Measurements from ENCODE around the gene SLC1A6. TPM values are rescaled to one million over a fixed set of nuclear protein-coding genes. Genes with fewer than 3 reads are reported as not detected.

The SLC1A6 gene
- total RNA-seq (2022; extraction: Qiagen RNA extraction; ENCODE audit: low read depth): not detected in 5 replicates

DNA sequence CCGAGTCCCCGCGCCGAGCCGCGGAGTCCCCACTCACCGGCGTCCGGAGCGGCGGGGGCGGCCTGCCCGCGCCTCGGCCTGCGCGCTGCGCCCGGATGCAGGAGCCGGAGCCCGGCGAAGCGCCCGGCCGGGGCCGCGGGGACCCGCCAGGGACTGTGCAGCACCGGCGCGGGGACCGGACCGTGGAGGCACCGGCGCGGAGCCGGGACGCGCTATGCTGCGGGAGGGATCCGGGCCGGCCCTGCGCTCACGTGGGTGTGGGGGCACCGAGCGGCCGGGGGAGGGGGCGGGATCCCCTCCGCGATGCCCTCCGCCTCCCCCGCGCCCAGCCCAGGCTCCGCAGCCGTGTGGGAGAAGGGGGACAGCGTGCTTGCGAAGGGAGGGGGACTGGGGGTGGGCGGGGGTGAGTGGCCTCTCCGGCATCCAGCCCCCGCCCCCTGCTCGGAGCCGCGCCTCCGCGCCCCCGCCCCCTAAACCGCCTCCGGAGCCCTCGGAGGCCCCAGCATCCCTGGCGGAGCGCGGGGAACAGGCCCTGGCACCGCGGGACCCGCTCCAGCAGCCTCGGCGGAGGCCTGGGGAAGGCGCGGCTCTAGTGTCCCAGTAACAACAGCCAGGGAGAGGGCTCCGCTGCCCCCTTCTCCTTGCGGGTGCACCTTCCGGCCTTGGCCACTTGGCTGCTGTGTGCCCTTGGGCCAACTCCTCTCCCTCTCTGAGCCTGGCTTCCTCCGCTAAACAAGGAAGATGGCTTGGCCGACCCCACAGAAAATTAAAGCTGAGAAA lies at the start of gene SLC1A6:
Gene SLC1A6, minus strand, starts transcription at position 389 of the 780 bp plus-strand sequence. CDS start 6,954 bp downstream, outside the sequence.

DNA sequence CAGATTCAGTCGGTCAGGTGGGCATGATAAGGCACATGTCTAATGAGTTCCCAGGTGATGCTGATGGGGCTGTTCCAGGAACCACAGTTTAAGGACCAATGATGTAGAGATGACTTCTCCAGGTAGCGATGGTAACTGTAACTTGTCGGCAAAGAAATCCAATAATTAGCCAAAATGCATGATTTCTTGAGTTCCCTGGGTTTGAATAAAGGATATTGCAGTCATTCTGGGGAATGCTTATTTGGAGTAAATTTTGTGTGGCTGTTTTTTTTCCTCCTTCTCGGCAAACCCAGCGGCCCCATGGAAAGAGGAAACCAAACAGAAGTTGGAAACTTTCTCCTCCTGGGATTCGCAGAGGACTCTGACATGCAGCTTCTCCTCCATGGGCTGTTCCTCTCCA lies 38.5 kb downstream of the SLC1A6 start, which contains the start of gene OR7C2:
Gene OR7C2, plus strand, starts transcription at position 301 of the 400 bp plus-strand sequence. Its CDS starts 0 bp downstream, at position 301.

Other genes starting within 250 kb of the SLC1A6 start
- gene ADGRE2, start 201.3 kb downstream of the SLC1A6 start, total RNA-seq (2022; extraction: Qiagen RNA extraction; ENCODE audit: low read depth): 0.42 to 0.76 TPM (median 0.59 TPM) in 5 replicates
- not detected in 5 replicates for gene OR7A5, start 144.7 kb downstream of the SLC1A6 start, total RNA-seq (2022; extraction: Qiagen RNA extraction; ENCODE audit: low read depth)
- not detected in 5 replicates for gene OR7C1, start 144.7 kb downstream of the SLC1A6 start, total RNA-seq (2022; extraction: Qiagen RNA extraction; ENCODE audit: low read depth)
- gene OR7A10, start 130.9 kb downstream of the SLC1A6 start, total RNA-seq (2022; extraction: Qiagen RNA extraction; ENCODE audit: low read depth): not detected in 5 replicates
- gene OR7A17, start 93.7 kb downstream of the SLC1A6 start, total RNA-seq (2022; extraction: Qiagen RNA extraction; ENCODE audit: low read depth): not detected in 5 replicates
- gene OR7C2, start 38.4 kb downstream of the SLC1A6 start, total RNA-seq (2022; extraction: Qiagen RNA extraction; ENCODE audit: low read depth): not detected in 5 replicates
- not detected in 5 replicates for gene CASP14, start 69.6 kb upstream of the SLC1A6 start, total RNA-seq (2022; extraction: Qiagen RNA extraction; ENCODE audit: low read depth)
- not detected in 5 replicates for gene OR1I1, start 102.3 kb upstream of the SLC1A6 start, total RNA-seq (2022; extraction: Qiagen RNA extraction; ENCODE audit: low read depth)
- 13.7 to 16.3 TPM (median 14.5 TPM) in 5 replicates for gene SYDE1, start 127.5 kb upstream of the SLC1A6 start, total RNA-seq (2022; extraction: Qiagen RNA extraction; ENCODE audit: low read depth)
- 7.9 to 10.2 TPM (median 9.9 TPM) in 5 replicates for gene NOTCH3, start 221.1 kb upstream of the SLC1A6 start, total RNA-seq (2022; extraction: Qiagen RNA extraction; ENCODE audit: low read depth)

Data from A549 treated with DMSO at 1 μM for 4 hours (cell line).